ENCODE data around the gene ZNF878. TPM values are rescaled to one million over a fixed set of nuclear protein-coding genes. Genes with fewer than 3 reads are reported as not detected.

The ZNF878 gene
- total and polyA plus RNA-seq, 2 of the 13 experiments (the other 11 are each of a cell fraction or from before 2014, with no cell fraction given): 0.46 to 5.2 TPM

DNA sequence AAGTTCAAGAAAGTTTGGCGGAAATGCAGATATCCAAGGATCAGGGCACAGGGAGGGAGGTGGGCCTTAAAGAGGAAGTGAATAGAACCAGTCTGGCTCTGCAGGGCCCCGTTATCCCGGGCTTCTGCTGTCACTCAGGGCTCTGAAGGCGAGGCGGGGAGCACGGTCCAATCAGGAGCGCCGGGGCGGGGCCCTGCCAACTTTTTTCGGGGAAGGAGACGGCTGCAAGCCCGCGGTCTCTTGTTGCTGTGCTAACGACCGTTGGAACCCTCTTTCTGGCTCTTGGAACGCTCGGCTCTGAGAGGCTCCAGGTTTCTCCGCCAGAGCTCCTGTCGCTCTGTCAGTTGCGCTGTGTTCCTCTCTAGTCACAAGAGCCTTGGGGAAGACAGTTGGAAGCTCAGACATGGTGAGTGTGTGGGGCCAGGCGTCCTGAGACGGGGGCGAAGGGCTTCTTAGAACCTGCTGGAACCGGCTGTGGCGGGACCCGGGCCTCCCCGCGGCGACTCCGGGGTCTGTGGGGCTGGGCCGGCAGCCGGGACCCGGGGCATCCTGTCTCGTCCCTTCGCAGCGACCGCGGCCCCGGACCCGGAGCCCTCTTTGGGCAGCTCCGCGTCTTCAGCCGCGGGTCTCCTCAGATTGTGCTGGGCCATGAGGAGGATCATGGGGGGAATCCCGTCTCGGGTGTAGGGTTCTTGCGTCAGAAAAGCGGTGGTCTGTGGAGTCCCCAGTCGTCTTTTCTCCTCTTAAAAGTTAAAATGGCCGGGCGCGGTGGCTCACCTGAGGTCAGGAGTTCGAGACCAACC, 39.5 kb upstream of the ZNF878 start (continued):
- TF ChIP-seq, protein P1, sequence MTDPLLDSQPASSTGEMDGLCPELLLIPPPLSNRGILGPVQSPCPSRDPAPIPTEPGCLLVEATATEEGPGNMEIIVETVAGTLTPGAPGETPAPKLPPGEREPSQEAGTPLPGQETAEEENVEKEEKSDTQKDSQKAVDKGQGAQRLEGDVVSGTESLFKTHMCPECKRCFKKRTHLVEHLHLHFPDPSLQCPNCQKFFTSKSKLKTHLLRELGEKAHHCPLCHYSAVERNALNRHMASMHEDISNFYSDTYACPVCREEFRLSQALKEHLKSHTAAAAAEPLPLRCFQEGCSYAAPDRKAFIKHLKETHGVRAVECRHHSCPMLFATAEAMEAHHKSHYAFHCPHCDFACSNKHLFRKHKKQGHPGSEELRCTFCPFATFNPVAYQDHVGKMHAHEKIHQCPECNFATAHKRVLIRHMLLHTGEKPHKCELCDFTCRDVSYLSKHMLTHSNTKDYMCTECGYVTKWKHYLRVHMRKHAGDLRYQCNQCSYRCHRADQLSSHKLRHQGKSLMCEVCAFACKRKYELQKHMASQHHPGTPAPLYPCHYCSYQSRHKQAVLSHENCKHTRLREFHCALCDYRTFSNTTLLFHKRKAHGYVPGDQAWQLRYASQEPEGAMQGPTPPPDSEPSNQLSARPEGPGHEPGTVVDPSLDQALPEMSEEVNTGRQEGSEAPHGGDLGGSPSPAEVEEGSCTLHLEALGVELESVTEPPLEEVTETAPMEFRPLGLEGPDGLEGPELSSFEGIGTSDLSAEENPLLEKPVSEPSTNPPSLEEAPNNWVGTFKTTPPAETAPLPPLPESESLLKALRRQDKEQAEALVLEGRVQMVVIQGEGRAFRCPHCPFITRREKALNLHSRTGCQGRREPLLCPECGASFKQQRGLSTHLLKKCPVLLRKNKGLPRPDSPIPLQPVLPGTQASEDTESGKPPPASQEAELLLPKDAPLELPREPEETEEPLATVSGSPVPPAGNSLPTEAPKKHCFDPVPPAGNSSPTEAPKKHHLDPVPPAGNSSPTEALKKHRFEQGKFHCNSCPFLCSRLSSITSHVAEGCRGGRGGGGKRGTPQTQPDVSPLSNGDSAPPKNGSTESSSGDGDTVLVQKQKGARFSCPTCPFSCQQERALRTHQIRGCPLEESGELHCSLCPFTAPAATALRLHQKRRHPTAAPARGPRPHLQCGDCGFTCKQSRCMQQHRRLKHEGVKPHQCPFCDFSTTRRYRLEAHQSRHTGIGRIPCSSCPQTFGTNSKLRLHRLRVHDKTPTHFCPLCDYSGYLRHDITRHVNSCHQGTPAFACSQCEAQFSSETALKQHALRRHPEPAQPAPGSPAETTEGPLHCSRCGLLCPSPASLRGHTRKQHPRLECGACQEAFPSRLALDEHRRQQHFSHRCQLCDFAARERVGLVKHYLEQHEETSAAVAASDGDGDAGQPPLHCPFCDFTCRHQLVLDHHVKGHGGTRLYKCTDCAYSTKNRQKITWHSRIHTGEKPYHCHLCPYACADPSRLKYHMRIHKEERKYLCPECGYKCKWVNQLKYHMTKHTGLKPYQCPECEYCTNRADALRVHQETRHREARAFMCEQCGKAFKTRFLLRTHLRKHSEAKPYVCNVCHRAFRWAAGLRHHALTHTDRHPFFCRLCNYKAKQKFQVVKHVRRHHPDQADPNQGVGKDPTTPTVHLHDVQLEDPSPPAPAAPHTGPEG (CRISPR knock-in tag; IDR thresholded peaks at IDR 0.05): 0 out of 2 replicates have a peak, but pooled peaks have one; percentile 33
- TF ChIP-seq ZNF446 (CRISPR knock-in tag; IDR thresholded peaks at IDR 0.05) (no peak), KLF6 (CRISPR knock-in tag; IDR thresholded peaks at IDR 0.05) (no peak), ZNF652 (CRISPR knock-in tag; IDR thresholded peaks at IDR 0.05; ENCODE audit: borderline replicate concordance, low read depth) (no peak), CENPT (CRISPR knock-in tag; IDR thresholded peaks at IDR 0.05; ENCODE audit: low read depth) (no peak), ZNF558 (CRISPR knock-in tag; IDR thresholded peaks at IDR 0.05; ENCODE audit: borderline replicate concordance) (no peak), SP5 (CRISPR knock-in tag; IDR thresholded peaks at IDR 0.05; ENCODE audit: borderline replicate concordance, low read depth) (no peak), ZNF781 (CRISPR knock-in tag; IDR thresholded peaks at IDR 0.05; ENCODE audit: borderline replicate concordance, not compliant biosample characterization) (no peak), ZFP36 (IDR thresholded peaks at IDR 0.05; ENCODE audit: borderline replicate concordance, low read depth, low read length, partially characterized antibody) (no peak), MTF2 (CRISPR knock-in tag; IDR thresholded peaks at IDR 0.05; ENCODE audit: borderline replicate concordance) (no peak), ARNT2 (CRISPR knock-in tag; IDR thresholded peaks at IDR 0.05; ENCODE audit: low read depth) (0 out of 2 replicates have a peak, but pooled peaks have one; percentile 26), HNRNPH1 (optimal IDR thresholded peaks at IDR 0.05; ENCODE audit: low read depth, low read length) (no peak), ZNF143 (CRISPR knock-in tag; IDR thresholded peaks at IDR 0.05) (no peak), ZNF749 (CRISPR knock-in tag; IDR thresholded peaks at IDR 0.05; ENCODE audit: borderline replicate concordance) (no peak)
- TF ChIP-seq, protein P2, sequence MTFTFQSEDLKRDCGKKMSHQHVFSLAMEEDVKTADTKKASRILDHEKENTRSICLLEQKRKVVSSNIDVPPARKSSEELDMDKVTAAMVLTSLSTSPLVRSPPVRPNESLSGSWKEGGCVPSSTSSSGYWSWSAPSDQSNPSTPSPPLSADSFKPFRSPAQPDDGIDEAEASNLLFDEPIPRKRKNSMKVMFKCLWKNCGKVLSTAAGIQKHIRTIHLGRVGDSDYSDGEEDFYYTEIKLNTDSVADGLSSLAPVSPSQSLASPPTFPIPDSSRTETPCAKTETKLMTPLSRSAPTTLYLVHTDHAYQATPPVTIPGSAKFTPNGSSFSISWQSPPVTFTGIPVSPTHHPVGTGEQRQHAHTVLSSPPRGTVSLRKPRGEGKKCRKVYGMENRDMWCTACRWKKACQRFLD (CRISPR knock-in tag; IDR thresholded peaks at IDR 0.05; ENCODE audit: borderline replicate concordance): 0 out of 2 replicates have a peak, but pooled peaks have one; percentile 47
- TF ChIP-seq, protein P3, sequence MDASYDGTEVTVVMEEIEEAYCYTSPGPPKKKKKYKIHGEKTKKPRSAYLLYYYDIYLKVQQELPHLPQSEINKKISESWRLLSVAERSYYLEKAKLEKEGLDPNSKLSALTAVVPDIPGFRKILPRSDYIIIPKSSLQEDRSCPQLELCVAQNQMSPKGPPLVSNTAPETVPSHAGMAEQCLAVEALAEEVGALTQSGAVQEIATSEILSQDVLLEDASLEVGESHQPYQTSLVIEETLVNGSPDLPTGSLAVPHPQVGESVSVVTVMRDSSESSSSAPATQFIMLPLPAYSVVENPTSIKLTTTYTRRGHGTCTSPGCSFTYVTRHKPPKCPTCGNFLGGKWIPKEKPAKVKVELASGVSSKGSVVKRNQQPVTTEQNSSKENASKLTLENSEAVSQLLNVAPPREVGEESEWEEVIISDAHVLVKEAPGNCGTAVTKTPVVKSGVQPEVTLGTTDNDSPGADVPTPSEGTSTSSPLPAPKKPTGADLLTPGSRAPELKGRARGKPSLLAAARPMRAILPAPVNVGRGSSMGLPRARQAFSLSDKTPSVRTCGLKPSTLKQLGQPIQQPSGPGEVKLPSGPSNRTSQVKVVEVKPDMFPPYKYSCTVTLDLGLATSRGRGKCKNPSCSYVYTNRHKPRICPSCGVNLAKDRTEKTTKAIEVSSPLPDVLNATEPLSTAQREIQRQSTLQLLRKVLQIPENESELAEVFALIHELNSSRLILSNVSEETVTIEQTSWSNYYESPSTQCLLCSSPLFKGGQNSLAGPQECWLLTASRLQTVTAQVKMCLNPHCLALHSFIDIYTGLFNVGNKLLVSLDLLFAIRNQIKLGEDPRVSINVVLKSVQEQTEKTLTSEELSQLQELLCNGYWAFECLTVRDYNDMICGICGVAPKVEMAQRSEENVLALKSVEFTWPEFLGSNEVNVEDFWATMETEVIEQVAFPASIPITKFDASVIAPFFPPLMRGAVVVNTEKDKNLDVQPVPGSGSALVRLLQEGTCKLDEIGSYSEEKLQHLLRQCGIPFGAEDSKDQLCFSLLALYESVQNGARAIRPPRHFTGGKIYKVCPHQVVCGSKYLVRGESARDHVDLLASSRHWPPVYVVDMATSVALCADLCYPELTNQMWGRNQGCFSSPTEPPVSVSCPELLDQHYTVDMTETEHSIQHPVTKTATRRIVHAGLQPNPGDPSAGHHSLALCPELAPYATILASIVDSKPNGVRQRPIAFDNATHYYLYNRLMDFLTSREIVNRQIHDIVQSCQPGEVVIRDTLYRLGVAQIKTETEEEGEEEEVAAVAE (CRISPR knock-in tag; IDR thresholded peaks at IDR 0.05; ENCODE audit: borderline replicate concordance): no peak
- TF ChIP-seq, protein P4, sequence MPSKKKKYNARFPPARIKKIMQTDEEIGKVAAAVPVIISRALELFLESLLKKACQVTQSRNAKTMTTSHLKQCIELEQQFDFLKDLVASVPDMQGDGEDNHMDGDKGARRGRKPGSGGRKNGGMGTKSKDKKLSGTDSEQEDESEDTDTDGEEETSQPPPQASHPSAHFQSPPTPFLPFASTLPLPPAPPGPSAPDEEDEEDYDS (CRISPR knock-in tag; IDR thresholded peaks at IDR 0.05): peak; percentile 74
